Activated T-helper 1 cell treated with Interleukin-2 at 50 U/mL for 16 hours (primary cell): ENCODE results near the gene DDI1.
"Not testable (repeated sequence)": the region's sequence is repeated elsewhere in the genome, so short reads cannot be mapped to it uniquely, and the experiment has no call there.

Experiments
- DNase-seq: peaks from one replicate; pipeline ENCODE4 v3.0.0-alpha.2; 2020; ENCODE audit warnings: low read depth

DDI1 gene

DNA sequence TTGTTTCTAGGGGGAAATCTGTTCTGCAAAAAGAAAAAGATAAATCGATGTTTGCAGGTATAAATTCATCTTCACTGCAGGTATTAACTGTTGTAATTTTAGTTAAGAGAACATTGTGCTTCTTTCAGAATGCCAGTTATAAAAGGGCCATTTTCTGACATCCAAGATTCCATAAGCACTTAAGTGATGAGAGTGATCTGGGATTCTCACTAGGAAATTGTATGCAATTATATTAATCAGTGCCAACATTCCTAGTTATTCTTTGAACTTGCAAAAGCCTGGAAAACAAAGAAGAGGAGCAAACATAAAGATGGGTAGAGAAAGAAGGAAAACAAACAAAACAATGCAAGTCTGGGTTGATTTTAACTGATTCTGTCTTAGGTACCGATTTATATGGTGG, 5.4 kb downstream of the DDI1 start:
- no peak for DNase-seq

DNA sequence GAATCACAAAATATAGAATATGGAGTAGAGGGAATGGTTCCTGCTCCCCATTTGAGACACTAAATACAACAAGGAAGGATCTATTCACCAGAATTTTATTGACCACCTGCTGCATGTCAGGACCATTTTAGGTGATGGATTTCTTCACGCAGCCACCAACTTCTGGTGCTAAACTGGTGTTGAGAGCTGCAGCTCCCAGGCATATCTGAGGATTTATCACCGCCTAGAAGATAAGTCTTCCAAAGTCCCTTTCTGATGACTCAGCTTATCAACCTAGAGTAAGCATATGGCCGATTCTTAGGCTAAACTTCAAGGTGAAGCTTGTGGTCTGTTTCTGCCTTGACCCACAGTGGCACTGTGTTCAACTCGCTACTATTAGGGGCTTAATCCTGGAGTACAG, 6.7 kb downstream of the DDI1 start:
- no peak for DNase-seq

DNA sequence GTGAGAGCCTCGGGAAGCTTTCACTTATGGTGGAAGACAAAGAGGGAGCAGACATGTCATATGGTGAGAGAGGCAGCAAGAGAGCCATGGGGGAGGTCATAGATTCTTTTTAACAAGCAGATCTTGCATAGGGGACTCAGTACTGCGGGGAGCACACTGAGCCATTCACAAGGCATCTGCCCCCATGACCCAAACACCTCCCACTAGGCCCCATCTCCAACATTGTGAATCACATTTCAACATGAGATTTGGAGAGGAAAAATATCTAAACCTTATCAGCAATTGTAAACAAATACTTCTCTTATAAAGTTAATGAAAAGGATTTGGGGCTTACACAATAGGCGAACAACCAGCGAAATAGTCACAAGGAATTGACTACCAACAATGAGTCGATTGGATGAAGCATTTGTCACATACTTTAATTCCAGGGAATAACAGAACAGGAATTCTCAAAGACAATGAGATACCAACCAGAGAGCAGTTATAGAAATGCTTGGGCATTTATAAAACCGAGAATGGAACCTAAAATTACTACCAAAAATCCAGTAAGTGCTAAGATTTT, 7.3 kb downstream of the DDI1 start:
- DNase-seq = no peak

DNA sequence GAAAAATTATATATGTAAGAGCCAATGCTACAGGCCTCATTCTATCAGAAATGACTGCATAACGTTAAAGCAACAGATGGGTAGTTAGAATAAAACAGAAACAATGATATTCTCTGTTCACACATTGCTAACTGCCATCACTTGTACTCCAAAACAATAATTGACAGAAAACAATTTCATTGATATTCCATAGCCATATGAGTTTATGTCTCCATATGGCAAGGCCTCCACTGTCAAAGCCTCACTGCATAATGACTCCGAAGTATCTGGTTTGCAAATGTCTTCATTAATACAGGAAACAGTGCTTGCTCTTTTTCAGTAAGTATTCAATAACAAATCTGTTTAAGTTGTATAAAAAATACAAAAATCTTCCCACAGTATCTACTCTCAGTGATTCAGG, 9.9 kb downstream of the DDI1 start:
- DNase-seq = no peak

DNA sequence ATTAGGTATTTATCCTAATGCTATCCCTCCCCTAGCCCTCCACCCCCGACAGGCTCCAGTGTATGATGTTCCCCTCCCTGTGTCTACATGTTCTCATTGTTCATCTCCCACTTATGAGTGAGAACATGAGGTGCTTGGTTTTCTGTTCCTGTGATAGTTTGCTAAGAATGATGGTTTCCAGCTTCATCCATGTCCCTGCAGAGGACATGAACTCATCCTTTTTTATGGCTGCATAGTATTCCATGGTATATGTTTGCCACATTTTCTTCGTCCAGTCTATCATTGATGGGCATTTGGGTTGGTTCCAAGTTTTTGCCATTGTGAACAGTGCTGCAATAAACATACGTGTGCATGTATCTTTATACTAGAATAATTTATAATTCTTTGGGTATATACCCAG, 10.4 kb downstream of the DDI1 start:
- DNase-seq = not testable (repeated sequence)

DNA sequence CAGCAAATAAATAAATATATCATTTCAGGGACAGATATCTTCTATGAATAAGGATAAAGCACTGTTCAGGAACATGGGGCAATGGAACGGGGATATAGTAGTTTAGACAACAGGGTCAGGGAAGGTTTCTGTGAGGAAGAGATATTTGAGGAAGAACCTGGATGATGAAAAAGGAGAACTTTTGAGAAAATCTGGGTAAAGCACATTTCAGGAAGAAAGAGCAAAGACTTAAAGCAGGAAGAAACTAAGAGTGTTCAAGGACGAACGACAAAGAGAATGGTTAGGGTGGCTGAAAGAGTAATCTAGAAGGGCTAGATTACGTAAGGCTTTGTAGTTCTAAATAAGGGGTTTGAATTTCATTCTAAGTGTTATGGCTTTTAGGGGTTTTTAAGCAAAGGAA, 12.7 kb downstream of the DDI1 start:
- DNase-seq = no peak

DNA sequence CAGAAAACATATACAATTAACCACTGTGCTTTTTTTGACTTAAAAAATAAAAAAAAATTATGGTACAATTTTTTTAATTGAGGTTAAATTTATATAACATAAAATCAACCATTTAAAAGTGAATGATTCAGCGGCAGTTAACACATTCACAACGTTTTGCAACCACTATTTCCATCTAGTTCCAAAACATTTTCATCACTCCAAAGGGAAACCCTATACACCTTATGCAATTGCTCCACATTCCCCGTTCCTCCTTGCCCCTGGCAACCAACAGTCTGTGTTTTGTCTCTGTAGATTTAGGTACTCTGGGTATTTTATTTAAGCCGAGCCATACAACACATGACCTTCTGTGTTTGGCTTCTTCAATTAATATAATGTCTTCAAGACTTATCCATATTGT, 15.3 kb downstream of the DDI1 start:
- DNase-seq = no peak

DNA sequence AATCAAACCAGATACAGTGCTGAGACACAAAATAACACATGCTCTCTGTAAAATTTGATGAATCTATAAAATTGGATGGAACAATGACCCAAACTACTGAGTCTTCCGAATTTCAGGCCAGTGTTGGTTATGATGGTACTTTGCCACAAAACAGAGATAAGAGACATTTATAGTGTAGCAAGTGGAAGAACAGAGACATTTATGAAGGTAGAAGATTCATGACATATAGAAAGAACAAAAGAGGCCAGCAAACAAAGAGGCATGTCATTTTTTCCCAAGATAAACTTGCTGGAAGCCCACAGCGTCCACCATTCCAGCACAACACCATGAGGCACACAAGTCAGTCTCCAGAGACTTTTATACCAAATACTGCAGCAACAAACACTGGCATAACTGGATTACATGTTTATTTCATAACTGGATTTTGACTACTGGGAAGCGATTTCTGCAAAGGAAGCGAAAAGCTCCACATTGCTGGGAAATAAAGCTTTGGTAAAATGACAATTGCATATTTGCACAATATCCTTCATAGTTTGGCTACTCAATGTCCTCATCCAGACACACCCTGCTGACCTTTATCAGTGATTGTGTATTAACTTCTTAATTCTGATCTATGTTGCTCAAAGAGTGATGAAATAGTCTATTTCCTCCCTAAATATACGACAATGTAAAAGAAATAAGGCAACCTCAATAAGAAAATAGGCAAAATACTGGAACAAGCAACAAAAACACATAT, 17.5 kb downstream of the DDI1 start:
- DNase-seq = no peak

DNA sequence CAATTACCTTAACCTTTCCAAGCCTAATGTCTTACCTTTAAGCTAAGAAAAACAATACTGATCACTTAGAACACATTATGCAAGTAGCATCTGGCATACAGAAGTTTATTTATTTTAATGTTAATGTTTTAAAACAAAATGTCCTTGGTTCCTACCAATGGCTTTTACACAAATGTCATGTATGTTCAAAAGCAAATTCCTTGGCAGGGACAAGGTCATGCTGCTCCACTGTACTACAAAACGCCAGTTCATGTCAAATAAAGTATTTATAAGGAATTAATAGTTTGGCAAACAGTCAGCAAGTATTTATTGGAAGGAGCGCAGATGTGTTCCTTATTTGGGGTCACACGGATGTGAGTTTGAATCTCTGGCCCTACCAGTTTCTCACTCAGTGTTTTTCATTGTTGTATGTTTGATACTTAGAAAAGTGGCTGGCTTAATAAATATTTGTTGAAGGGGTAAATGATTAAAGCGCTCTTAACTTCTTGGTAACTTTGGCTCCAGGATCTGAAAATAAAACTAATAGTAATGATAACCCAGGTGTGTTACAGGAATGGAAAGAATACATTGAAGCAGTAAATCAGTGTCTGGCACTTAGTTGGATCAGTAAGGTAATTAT, 18.6 kb downstream of the DDI1 start:
- no peak for DNase-seq

DNA sequence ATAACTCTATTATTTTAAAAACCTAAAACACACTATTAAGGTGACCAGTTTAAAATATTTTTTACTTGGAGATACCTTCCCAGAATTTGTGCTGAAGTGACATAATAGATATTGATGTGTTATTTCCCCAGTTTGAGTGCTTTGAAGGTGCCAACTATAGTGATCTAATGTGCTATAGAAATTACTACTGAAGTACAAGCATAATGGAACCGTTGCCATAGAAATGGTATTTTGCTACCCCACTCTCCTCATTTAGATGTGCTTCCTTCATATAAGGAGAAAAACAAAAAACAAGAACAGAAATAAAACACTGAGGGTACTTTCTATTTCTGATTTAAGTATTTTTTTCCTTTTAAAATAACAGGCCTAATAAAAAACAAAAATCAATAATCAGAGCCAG, 19.2 kb downstream of the DDI1 start:
- DNase-seq = no peak

DNA sequence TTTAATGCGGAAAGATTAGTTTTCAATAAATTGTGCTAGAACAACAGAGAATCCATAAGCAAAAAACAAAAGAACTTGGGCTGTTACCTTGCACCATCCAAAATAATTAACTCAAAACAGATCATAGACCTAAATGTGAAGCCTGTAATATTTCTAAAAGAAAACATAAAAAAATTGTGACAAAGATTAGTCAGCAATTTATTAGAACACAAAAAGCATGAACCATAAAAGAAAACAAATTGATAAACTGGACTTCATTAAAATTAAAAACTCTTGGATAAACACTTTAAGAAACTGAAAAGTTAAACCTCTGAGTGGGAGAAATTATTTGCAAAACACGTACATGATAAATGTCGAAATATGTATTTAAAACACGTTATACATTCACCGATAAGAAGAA, 21.5 kb downstream of the DDI1 start:
- no peak for DNase-seq

DNA sequence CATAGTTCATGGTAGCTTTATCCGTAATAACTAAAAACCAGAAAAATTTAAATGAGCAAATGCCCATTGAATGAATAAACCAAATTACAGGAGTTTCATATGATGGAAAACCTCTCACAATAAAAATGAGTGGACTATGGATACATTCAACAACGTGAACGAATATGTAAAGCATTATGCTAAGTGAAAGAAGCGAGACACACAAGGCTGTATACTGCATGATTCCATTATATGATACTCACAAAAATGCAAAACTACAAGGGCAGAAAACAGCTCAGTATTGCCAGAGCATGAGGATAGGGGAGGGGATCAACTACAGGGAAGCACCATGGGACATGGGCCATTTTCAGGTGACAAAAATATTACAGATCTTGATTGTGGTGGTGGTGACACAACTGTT, 22.2 kb downstream of the DDI1 start:
- no peak for DNase-seq

DNA sequence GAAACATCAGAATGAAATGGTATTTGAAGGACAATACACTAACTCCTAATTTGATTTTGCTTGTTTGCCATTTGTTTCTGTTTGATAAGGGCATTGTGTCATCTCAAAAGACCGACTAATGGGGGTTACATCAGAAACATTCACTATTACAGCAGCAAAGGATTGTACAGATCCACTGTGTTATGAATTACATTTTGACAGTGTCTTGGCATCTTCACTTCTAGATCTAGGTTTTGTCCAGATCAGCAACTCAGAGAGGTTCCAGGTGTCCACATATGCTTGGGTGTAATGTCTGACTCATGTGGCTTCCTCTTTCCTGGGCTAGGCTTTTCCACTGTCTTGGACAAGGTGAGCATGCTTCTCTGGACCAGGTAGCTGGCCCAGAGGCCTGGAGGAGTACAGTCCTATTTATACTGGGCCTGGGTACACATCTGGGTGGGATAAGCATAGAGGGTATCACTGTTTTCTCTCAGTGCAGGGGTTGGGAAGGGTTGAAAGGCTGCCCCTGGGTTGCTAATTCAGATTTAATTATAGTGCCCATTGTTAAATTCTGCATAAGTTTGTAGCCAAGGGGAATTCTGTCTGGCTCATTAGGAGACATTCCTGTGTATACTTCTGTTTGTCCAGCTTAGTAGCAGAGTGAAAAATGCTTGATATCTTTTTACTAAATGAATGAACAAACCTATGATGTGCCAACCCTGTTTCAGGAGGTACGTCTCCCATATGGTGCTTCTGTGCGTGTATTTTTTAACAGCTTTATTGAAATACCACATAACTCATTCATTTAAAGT, 23.8 kb downstream of the DDI1 start:
- DNase-seq = no peak

DNA sequence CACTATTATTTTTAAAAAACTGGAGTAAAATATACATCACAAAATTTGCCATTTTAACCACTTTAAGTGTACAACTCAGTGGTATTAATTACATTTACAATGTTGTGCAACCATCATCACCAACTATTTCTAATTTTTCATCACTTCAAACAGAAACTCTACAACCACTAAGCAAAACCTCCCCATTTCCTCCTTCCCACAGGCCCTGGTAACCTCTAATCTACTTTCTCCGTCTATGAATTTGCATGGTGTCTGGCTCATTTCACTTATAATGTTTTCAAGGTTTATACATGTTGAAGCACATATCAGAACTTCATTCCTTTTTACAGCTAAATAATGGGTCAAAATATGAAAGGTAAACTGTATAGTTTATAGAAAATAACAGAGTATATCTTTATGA, 24.4 kb downstream of the DDI1 start:
- no peak for DNase-seq

DNA sequence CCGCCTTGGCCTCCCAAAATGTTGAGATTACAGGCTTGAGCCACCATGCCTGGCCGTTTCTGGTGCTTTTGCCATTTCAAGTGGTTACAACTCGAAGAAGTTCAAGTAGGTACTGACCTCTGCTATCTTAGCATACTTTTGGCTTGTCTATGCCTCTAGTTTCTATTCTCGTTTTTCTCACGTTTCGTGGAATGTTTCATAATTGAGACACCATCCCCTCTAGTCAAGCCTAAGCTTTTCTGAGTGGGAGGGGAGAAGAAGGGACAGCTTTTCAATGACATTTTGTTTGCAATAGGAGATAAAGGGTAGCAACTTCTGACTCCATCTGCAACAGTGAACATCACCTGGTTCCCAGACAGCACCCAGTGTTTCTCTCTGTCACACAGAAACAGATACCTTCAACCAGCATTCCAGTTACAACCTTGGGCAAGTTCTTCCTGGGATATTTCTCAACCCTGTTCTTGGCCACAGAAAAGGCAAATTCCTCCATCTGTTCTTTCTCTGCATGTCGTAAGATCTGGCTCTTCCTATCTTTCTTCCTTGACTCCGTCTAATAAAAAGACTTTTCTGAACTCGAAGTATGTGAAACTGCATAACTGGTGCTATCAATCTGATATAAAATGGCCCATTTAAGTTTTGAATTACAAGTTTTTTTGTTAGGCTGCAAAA, 25.5 kb downstream of the DDI1 start:
- DNase-seq = no peak

DNA sequence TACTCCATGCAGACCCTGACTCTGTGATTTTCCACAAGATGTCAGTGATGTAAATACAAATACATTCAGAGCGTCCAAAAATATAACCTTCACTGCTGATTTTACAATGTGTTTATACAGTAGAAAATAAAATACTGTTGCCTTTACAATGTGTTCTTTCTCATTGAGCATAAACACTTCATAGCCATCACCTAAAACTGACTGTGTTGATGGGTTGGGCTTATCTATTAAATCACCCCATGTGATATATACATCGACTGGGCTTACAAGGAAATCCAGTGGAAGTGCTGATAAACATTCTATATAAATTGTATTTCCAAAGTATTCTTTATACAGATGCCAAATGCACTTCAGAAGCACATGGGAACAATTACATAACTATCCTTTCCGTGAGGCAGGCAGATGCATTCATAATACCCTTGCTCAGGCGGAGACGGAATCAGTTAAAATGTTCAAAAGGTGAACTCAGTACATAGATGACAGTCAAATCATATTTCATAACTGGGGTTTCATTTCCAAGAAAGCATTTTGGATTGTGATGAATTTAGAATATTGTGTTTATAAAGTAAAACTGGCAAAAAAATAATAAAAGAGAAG, 27.7 kb downstream of the DDI1 start:
- DNase-seq = no peak

DNA sequence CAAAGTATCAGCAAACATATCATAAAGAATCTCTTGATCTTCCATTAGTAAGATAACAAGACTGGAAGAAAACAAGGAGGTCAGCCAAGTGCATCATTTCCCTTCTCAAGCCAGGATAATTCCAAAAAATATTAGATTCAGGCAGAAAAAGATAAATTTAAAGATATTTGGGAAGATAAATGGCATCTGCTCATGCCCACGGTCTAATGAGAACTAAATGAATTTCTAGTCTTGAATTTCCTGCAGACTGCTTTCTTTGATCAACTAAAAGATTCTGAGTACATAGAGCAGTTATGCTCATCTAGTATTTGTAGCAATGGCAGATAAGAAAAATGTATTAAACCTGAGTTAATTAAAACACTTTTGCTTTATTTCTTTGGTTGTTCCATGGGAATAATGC, 31.1 kb downstream of the DDI1 start:
- no peak for DNase-seq

DNA sequence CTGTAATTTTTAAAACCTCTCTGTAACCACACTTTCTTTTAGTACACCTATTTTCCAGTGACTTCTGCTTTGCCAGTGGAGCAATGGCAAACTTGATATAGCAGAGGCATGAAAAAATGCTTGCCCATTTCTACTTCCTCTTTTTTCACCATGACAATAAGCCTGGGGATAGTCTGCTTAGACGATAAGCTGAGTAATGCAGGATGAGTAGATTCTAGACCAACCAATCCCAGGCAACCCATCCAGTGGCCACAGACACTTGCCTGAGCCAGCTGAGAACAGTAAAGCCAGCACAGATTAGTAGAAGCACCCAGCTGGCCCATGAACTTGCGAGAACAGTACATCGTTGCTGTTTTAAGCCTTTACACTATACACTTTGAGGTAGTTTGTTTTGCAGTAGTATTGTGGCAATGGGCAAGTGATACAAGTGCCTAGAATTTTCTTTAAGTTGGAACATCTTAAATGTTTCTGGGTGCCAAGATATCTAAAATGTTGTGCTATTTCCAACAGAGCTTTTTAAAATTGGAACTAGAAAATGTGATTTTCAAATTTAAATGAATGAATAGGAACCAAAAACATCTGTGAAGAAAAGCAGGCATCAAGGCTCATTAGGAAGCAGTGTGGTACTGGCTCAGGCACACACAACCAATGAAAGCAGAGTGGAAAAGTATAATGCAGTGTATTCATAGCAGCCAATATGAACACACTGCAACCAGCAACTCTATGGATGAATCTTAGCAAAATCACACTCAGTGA, 37.7 kb downstream of the DDI1 start:
- DNase-seq = no peak

DNA sequence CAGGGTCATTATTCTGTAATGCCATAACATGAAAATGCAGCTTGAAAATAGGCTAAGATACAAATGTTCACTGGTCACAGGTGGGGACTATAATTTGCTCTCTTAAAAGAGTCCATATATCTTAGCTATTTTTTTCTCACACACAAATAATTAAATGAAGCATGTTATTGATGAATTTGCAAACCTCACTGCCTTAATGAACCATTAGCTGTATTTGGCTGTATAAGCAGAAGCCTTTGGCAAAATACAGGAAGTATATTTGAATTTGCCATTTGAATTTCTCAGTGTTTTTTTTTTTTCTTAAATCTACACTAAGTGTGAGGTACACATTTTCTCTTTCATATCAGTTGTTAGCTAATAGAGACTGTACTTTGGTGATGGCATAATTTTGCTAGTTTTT, 38.7 kb downstream of the DDI1 start:
- DNase-seq = no peak

DNA sequence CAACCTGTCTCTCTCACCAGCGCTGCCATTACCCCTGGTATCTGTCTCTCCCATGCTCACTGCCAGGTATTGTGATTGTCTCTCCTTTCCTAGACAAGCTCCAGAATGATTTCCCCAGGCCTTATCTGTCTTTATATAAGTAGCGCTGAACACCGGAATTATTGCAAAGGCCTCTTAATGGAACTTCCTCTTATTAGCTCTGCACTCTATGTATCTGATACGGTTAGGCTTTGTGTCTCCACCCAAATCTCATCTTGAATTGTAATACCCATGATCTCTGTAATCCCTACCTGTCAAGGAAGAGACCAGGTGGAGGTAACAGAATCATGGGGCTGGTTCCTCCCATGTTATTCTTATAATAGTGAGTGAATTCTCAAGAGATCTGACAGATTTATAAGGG, 39.3 kb downstream of the DDI1 start:
- no peak for DNase-seq

DNA sequence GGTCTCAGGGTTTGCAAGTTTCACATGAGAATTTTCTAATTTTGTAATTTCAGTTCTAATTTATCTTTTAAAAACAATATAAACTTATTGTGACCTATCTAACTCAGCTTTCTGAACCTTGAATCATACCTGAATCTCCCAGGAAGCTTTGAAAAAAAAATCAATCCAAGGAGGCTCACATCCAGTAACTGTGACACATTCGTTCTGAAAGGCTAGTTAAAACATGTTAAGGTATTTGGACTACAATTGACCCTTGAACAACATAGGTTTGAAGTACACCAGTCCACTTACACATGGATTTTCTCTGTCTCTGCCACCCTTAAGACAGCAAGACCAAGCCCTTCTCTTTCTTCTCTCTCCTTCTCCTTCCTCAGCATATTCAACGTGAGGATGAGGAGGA, 40.0 kb downstream of the DDI1 start:
- DNase-seq = no peak
